Measurements from ENCODE around the gene CD300E.

GRCh38 chr17:74574489-74575142, 48.9 kb downstream of the CD300E start:
- TF ChIP-seq CTCF (IDR thresholded peaks at IDR 0.05; ENCODE audit: insufficient read depth, low read length) (no peak), POLR2AphosphoS5 (IDR thresholded peaks at IDR 0.05; ENCODE audit: low read depth) (no peak), REST (IDR thresholded peaks at IDR 0.05; ENCODE audit: insufficient replicate concordance, low read depth) (no peak), SPI1 (IDR thresholded peaks at IDR 0.05; ENCODE audit: borderline replicate concordance, low read depth) (no peak)

Measured in HL-60 (cell line).